Breast epithelium (tissue), 3 donors: ENCODE data around the gene CD300A.

Experiments
- POLR2A ChIP-seq: fragments of 450-650 bp; IDR thresholded peaks from one replicate; pipeline ENCODE4 v1.6.1; 2016; ENCODE audit warnings: antibody characterized with exemption, mild to moderate bottlenecking, moderate library complexity
- POLR2AphosphoS5 ChIP-seq, 3 donors: sonication (generic); formaldehyde crosslinking; IDR thresholded peaks; one replicate each; pipeline ENCODE4 v1.6.1; 2017; ENCODE audit warnings: antibody characterized with exemption in 3 of 3
- TF ChIP-seq, protein P1 (sequence below), 3 donors: fragments of 450-650 bp; IDR thresholded peaks; one replicate each; pipeline ENCODE4 v1.5.1; 2016 to 2017; ENCODE audit warnings: antibody characterized with exemption in 3 of 3, mild to moderate bottlenecking in 3 of 3, moderate library complexity in 3 of 3

DNA sequence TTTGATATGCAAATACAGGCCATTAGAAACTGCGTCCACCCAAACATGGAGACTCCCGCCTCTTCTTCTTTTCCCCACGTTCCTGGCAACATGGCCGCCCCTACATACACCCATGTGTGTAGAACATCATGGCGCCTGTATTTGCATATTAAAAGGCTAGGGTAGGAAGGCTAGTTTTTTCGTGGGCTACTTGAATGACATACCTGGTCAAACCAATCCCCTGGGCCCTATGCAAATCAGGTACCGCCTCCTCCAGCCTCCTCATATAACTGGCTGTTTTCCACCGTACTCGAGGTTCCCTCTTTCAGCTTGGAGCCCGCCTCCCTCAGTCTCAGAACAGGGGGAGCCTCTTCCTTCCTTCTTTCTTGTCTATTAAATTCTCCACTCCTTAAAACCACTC, 65.7 kb downstream of the CD300A start:
- TF ChIP-seq, protein P1, sequence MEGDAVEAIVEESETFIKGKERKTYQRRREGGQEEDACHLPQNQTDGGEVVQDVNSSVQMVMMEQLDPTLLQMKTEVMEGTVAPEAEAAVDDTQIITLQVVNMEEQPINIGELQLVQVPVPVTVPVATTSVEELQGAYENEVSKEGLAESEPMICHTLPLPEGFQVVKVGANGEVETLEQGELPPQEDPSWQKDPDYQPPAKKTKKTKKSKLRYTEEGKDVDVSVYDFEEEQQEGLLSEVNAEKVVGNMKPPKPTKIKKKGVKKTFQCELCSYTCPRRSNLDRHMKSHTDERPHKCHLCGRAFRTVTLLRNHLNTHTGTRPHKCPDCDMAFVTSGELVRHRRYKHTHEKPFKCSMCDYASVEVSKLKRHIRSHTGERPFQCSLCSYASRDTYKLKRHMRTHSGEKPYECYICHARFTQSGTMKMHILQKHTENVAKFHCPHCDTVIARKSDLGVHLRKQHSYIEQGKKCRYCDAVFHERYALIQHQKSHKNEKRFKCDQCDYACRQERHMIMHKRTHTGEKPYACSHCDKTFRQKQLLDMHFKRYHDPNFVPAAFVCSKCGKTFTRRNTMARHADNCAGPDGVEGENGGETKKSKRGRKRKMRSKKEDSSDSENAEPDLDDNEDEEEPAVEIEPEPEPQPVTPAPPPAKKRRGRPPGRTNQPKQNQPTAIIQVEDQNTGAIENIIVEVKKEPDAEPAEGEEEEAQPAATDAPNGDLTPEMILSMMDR (IDR thresholded peaks at IDR 0.05), result no peak
- TF ChIP-seq POLR2A, result no peak
- TF ChIP-seq POLR2AphosphoS5 (IDR thresholded peaks at IDR 0.05), result no peak
